H1 (cell line): Measurements from ENCODE around the gene RNPS1. TPM values are rescaled to one million over a fixed set of nuclear protein-coding genes. Genes with fewer than 3 reads are reported as not detected.

Experiments
- CTCF ChIA-PET: fragments of 300-600 bp; sonication (Branson Sonifier 250); formaldehyde crosslinking; loops from one replicate; lab custom pipeline; 2021; ENCODE audit not compliant: partially characterized antibody; lab: Charles Lee
- POLR2A ChIA-PET: fragments of 300-600 bp; sonication (Branson Sonifier 250); formaldehyde crosslinking; loops from one replicate; lab custom pipeline; 2021; ENCODE audit warnings: inconsistent platforms; ENCODE audit not compliant: partially characterized antibody; lab: Charles Lee
- DNase-seq, 2 experiments: peaks; one replicate each; pipeline versions ENCODE4 v3.0.0 to v3.0.0-alpha.2; 2010 to 2022; ENCODE audit warnings: low spot score in 2 of 2, low read depth in 1 of 2, mixed read lengths in 1 of 2
- FAIRE-seq: peaks from 2 replicates; lab custom pipeline; 2011; peaks lifted over from hg19 to GRCh38; lab: Jason Lieb, UNC
- H2AFZ ChIP-seq: 2 replicates; pipeline ENCODE4 v1.8.1; 2012; ENCODE audit warnings: low read length, inconsistent platforms
- H2AK5ac ChIP-seq: 2 replicates; pipeline ENCODE4 v1.6.1; 2013; ENCODE audit warnings: low read depth, low read length
- H2BK120ac ChIP-seq: replicated peaks from 2 replicates; pipeline ENCODE3; 2013; ENCODE audit warnings: low read depth, low read length, inconsistent platforms
- H2BK12ac ChIP-seq: 2 replicates; pipeline ENCODE4 v1.6.1; 2013; ENCODE audit warnings: low read depth, low read length
- H2BK15ac ChIP-seq: 2 replicates; pipeline ENCODE4 v1.6.1; 2013; ENCODE audit warnings: low read length
- H2BK20ac ChIP-seq: 2 replicates; pipeline ENCODE4 v1.6.1; 2013; ENCODE audit warnings: low read length
- H2BK5ac ChIP-seq: 2 replicates; pipeline ENCODE4 v1.6.1; 2013; ENCODE audit warnings: low read depth, low read length
- H3K14ac ChIP-seq: 2 replicates; pipeline ENCODE4 v1.6.1; 2013; ENCODE audit warnings: inconsistent platforms; ENCODE audit not compliant: insufficient read length
- H3K18ac ChIP-seq: 2 replicates; pipeline ENCODE4 v1.6.1; 2013; ENCODE audit warnings: low read length; ENCODE audit errors: extremely low read depth
- H3K23ac ChIP-seq: 2 replicates; pipeline ENCODE4 v1.6.1; 2013; ENCODE audit warnings: inconsistent platforms; ENCODE audit not compliant: insufficient read length
- H3K23me2 ChIP-seq: 2 replicates; pipeline ENCODE4 v1.6.1; 2013; ENCODE audit warnings: low read depth, low read length
- H3K27ac ChIP-seq: 2 replicates; pipeline ENCODE4 v1.6.1; 2011; ENCODE audit warnings: low read depth, low read length, inconsistent platforms
- H3K27me3 ChIP-seq, 4 experiments: replicated peaks in 1 of 4; 1 replicate in 1 of 4; 2 replicates in 3 of 4; pipeline versions ENCODE4 v1.6.1 to v1.8.1; 2011 to 2013; ENCODE audit warnings: low read length in 3 of 4, mild to moderate bottlenecking in 3 of 4, inconsistent platforms in 2 of 4, mixed read lengths in 2 of 4, moderate library complexity in 1 of 4; ENCODE audit not compliant: control insufficient read depth in 3 of 4, insufficient read depth in 3 of 4; ENCODE audit errors: extremely low read depth in 1 of 4
- H3K36me3 ChIP-seq, 4 experiments: 2 replicates each; pipeline versions ENCODE4 v1.6.1 to v1.8.1; 2011 to 2013; ENCODE audit warnings: mild to moderate bottlenecking in 4 of 4, low read length in 3 of 4, moderate library complexity in 2 of 4, control low read depth in 1 of 4, inconsistent platforms in 1 of 4; ENCODE audit not compliant: insufficient read depth in 4 of 4, control insufficient read depth in 2 of 4
- H3K4ac ChIP-seq: replicated peaks from 2 replicates; pipeline ENCODE3; 2013; ENCODE audit warnings: low read length, low read depth, mixed read lengths, inconsistent platforms; ENCODE audit not compliant: insufficient read length
- H3K4me1 ChIP-seq, 4 experiments: replicated peaks in 1 of 4; 1 replicate in 1 of 4; 2 replicates in 3 of 4; pipeline versions ENCODE4 v1.6.1 to v1.8.1; 2011 to 2013; ENCODE audit warnings: low read length in 3 of 4, inconsistent platforms in 2 of 4, mixed read lengths in 1 of 4; ENCODE audit not compliant: insufficient read depth in 4 of 4, control insufficient read depth in 3 of 4
- H3K4me2 ChIP-seq, 2 experiments: 2 replicates each; pipeline versions ENCODE4 v1.6.1 to v1.8.1; 2011 to 2013; ENCODE audit warnings: low read depth in 2 of 2, low read length in 2 of 2, control low read depth in 1 of 2, inconsistent platforms in 1 of 2, mild to moderate bottlenecking in 1 of 2; ENCODE audit not compliant: insufficient read depth in 1 of 2
- H3K4me3 ChIP-seq, 4 experiments: fragments of 200-600, 300-600 bp in 1 of 4; sonication (generic), shearing (Covaris generic), sonication (Bioruptor Twin) in 1 of 4; 2 replicates each; pipeline versions ENCODE4 v1.5.1 to v1.8.1; 2011 to 2016; ENCODE audit warnings: low read length in 4 of 4, low read depth in 3 of 4, control low read depth in 2 of 4, inconsistent platforms in 2 of 4, mild to moderate bottlenecking in 2 of 4, mixed read lengths in 1 of 4, moderate library complexity in 1 of 4; ENCODE audit not compliant: insufficient read depth in 2 of 4; ENCODE audit errors: extremely low read depth in 1 of 4
- H3K56ac ChIP-seq: replicated peaks from 2 replicates; pipeline ENCODE3; 2013; ENCODE audit warnings: low read depth, mild to moderate bottlenecking, mixed read lengths, low read length, inconsistent platforms; ENCODE audit not compliant: insufficient read length
- H3K79me1 ChIP-seq: 2 replicates; pipeline ENCODE4 v1.6.1; 2013; ENCODE audit warnings: low read depth, low read length, control low read depth
- H3K79me2 ChIP-seq, 2 experiments: 2 replicates each; pipeline versions ENCODE4 v1.6.1 to v1.8.1; 2012 to 2013; ENCODE audit warnings: low read length in 2 of 2, mild to moderate bottlenecking in 2 of 2, inconsistent platforms in 1 of 2; ENCODE audit not compliant: insufficient read depth in 2 of 2, control insufficient read depth in 1 of 2
- H3K9ac ChIP-seq, 4 experiments: replicated peaks in 1 of 4; 1 replicate in 1 of 4; 2 replicates in 3 of 4; pipeline versions ENCODE4 v1.6.1 to v1.8.1; 2011 to 2013; ENCODE audit warnings: low read depth in 3 of 4, low read length in 3 of 4, control low read depth in 2 of 4, mild to moderate bottlenecking in 2 of 4, moderate library complexity in 2 of 4, inconsistent platforms in 1 of 4; ENCODE audit errors: extremely low read depth in 1 of 4
- H3K9me3 ChIP-seq, 2 experiments: 2 replicates each; pipeline versions ENCODE4 v1.6.1 to v1.8.1; 2012 to 2013; ENCODE audit warnings: mild to moderate bottlenecking in 2 of 2, moderate library complexity in 2 of 2, control low read depth in 1 of 2, inconsistent platforms in 1 of 2, low read depth in 1 of 2, low read length in 1 of 2, mixed read lengths in 1 of 2; ENCODE audit not compliant: insufficient read depth in 2 of 2
- H4K20me1 ChIP-seq, 2 experiments: replicated peaks in 1 of 2; 2 replicates each; pipeline versions ENCODE3 to v1.8.1; 2011 to 2013; ENCODE audit warnings: inconsistent platforms in 2 of 2, low read length in 2 of 2, mild to moderate bottlenecking in 1 of 2; ENCODE audit not compliant: insufficient read depth in 2 of 2, control insufficient read depth in 1 of 2
- H4K5ac ChIP-seq: 2 replicates; pipeline ENCODE4 v1.6.1; 2013; ENCODE audit warnings: low read length, low read depth, mixed read lengths, inconsistent platforms; ENCODE audit not compliant: insufficient read length
- H4K8ac ChIP-seq: 2 replicates; pipeline ENCODE4 v1.8.0; 2013; ENCODE audit warnings: mild to moderate bottlenecking, moderate library complexity, low read length, inconsistent platforms; ENCODE audit not compliant: insufficient read depth; ENCODE audit errors: extremely low read depth
- H4K91ac ChIP-seq: replicated peaks from 2 replicates; pipeline ENCODE3; 2013; ENCODE audit warnings: low read length, mixed read lengths, inconsistent platforms; ENCODE audit not compliant: insufficient read length
- GTF2F1 ChIP-seq: IDR thresholded peaks from 2 replicates; pipeline ENCODE4 v1.6.1; 2012; ENCODE audit warnings: low read depth, low read length, improper control_type of control experiment, borderline replicate concordance
- POLR2AphosphoS5 ChIP-seq: IDR thresholded peaks from 2 replicates; pipeline ENCODE4 v1.6.1; 2011; ENCODE audit warnings: low read depth, low read length
- RAD21 ChIP-seq, 2 experiments: IDR thresholded peaks in 1 of 2; conservative IDR thresholded peaks in 1 of 2; 2 replicates each; pipeline ENCODE4 v1.6.1; 2011; ENCODE audit warnings: low read depth in 2 of 2, low read length in 2 of 2, improper control_type of control experiment in 1 of 2, inconsistent platforms in 1 of 2, mild to moderate bottlenecking in 1 of 2, moderate library complexity in 1 of 2
- TAF1 ChIP-seq: IDR thresholded peaks from 2 replicates; pipeline ENCODE4 v1.6.1; 2011; ENCODE audit warnings: mild to moderate bottlenecking, low read depth, low read length
- TBP ChIP-seq: IDR thresholded peaks from 2 replicates; pipeline ENCODE4 v1.6.1; 2011; ENCODE audit warnings: low read depth, low read length, improper control_type of control experiment
- TEAD4 ChIP-seq: IDR thresholded peaks from 2 replicates; pipeline ENCODE4 v1.6.1; 2012; ENCODE audit warnings: low read depth, low read length, inconsistent platforms, mixed read lengths
- ZNF274 ChIP-seq: IDR thresholded peaks from 2 replicates; pipeline ENCODE4 v1.7.0; 2012; ENCODE audit warnings: low read length, borderline replicate concordance; ENCODE audit errors: extremely low read depth
- WGBS, 2 experiments: shearing (Covaris generic) in 1 of 2; methylation state at CpG; one replicate each; pipeline versions ENCODE4 v1.1.6 to v1.1.7; 2013 to 2015; ENCODE audit warnings: low lambda C conversion rate in 2 of 2, mixed read lengths in 2 of 2, inconsistent platforms in 1 of 2, low coverage in 1 of 2, missing lambda C conversion rate in 1 of 2; ENCODE audit not compliant: insufficient replicate concordance in 2 of 2, insufficient coverage in 1 of 2, insufficient read length in 1 of 2; ENCODE audit errors: extremely low coverage in 1 of 2, missing lambda C conversion rate in 1 of 2; 5-methylcytosine and 5-hydroxymethylcytosine counted together
- polyA plus RNA-seq, 7 experiments: library from polyadenylated mRNA; depleted of rRNA in 3 of 7; stranded (reverse) in 5 of 7; unstranded in 2 of 7; fragments of >200 nt in 5 of 7; fragments of 200-250 nt in 2 of 7; gene quantifications; 1 replicate in 5 of 7; 2 replicates in 1 of 7; 4 replicates in 1 of 7; pipeline versions ENCODE4 v1.2.1 to v1.2.3, GENCODE V29; 2011 to 2013; ENCODE audit warnings: missing spikeins in 2 of 7, mixed read lengths in 2 of 7
- total RNA-seq: library from RNA; stranded (reverse); fragmentation: NEBNext Ultra II Directional; extraction: Animal tissue kit (Norgen Biotek cat#: 25700); gene quantifications from 2 replicates; pipeline ENCODE4 v1.2.1, GENCODE V29; 2021
- TF ChIP-seq, protein P1 (sequence below): IDR thresholded peaks from 2 replicates; pipeline ENCODE4 v1.6.1; 2011; ENCODE audit warnings: low read depth, mild to moderate bottlenecking, low read length; ENCODE audit not compliant: insufficient read depth
- TF ChIP-seq, protein P2 (sequence below): IDR thresholded peaks from 2 replicates; pipeline ENCODE4 v1.6.1; 2012; ENCODE audit warnings: inconsistent platforms

RNPS1 gene
- total and polyA plus RNA-seq, 2 of the 8 experiments (the other 6 are each of a cell fraction or from before 2014, with no cell fraction given) = 330 to 350 TPM

DNA sequence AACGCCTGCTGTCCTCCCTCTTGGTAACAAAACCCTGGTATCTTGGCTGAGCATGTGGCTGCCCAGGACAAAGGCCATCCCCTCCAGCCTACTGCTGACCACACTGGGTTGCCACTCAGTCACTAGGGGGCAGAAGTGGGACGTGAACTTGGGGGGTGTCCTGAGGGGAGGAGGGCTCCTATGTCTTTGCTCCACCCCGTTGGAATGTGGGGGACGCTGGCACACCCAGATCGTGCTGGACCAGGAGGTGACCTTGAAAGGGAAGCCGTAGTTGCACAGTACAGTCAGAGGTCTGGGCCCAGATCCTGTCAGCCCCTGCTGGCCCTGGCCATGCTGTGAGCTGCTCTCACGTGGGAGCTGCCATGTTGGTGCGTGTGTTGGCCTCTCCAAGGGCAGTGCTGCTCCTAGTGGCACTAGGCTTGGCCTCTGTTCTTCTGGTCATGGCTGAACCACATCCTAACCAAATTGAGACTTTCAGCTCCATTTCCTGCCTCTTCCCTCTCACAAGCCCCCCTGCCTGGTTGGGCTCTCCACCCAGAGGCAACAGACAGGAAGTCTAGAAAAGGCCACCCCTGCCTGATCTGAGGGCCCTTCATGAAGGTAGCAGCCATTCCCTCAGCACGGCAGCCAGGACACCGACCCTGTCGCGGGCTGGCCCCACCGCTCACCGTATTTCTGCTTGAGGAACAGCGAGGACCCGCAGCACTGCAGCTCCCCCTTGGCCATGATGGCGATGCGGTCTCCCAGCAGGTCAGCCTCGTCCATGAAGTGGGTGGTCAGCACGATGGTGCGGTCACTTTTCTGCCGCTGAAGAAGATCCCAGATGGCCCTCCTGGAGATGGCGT lies 29.0 kb upstream of the RNPS1 start:
- Histone ChIP-seq H2AFZ (peak overlapping the region; percentile 48; the same call in 1 of the 2 replicates), H3K14ac (no peak overlapping the region), H3K4me3 (no peak overlapping the region), H3K79me2 (no peaks in the 10 kb centered on the region), H3K4me1 (peaks cover 0 to 4% (median 1%) of the 10 kb centered on the region in 4 experiments; a peak in 3 of 7 replicates), H3K9me3 (no peaks in the 10 kb centered on the region), H3K79me1 (no peaks in the 10 kb centered on the region), H3K4ac (peak overlapping the region; percentile 55), H4K91ac (peak overlapping the region; percentile 63), H3K56ac (no peak overlapping the region), H3K18ac (peak overlapping the region; percentile 87), H2BK20ac (peak overlapping the region; percentile 80; the same call in 1 of the 2 replicates), H2AK5ac (peak overlapping the region; percentile 20; the same call in 1 of the 2 replicates), H2BK12ac (peak overlapping the region; percentile 92; the same call in 1 of the 2 replicates), H3K9ac (no peak overlapping the region), H3K23me2 (no peaks in the 10 kb centered on the region), H4K8ac (peak overlapping the region; percentile 85; the same call in 1 of the 2 replicates), H3K4me2 (no peak overlapping the region), H3K27me3 (no peaks in the 10 kb centered on the region), H4K20me1 (no peaks in the 10 kb centered on the region), H3K36me3 (no peaks in the 10 kb centered on the region; a peak in 1 of 8 replicates), H2BK15ac (0 out of 2 replicates have a peak overlapping the region, but pooled peaks have one; percentile 61), H2BK120ac (no peak overlapping the region), H3K27ac (no peak overlapping the region), H3K23ac (no peak overlapping the region), H2BK5ac (peak overlapping the region; percentile 81; the same call in 1 of the 2 replicates), H4K5ac (no peak overlapping the region)
- CTCF ChIA-PET = interaction anchor here (0.7 to 3.4 kb wide), 22 partner anchors 8 to 208 kb away, joined by 3 to 16 read pairs (median 3); no protein-coding TSS in a partner anchor
- no peak for FAIRE-seq
- POLR2A ChIA-PET = interaction anchor here (0.9 to 1.8 kb wide), 4 partner anchors 10 to 224 kb away, joined by 3 to 7 read pairs (median 5); no protein-coding TSS in a partner anchor
- DNase-seq = peak; percentile 38 to 71
- 90% methylated on average over 23 of the region's 23 CpGs; no CpG with 5 or more reads in 1 of the 2 experiments for WGBS, 2 experiments
- no peak for TF ChIP-seq POLR2AphosphoS5
- peak; percentile 76 for TF ChIP-seq TEAD4
- TF ChIP-seq ZNF274 = no peak
- TF ChIP-seq TAF1 = no peak
- TF ChIP-seq, protein P1, sequence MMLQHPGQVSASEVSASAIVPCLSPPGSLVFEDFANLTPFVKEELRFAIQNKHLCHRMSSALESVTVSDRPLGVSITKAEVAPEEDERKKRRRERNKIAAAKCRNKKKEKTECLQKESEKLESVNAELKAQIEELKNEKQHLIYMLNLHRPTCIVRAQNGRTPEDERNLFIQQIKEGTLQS = no peak
- TF ChIP-seq TBP = no peak
- peak; percentile 64 to 74 for TF ChIP-seq RAD21 (IDR thresholded peaks at IDR 0.05 in 1 of 2, conservative IDR thresholded peaks at IDR 0.05 in 1 of 2; ENCODE audit: low read depth in 2 of 2, low read length in 2 of 2)
- no peak for TF ChIP-seq GTF2F1
- TF ChIP-seq, protein P2, sequence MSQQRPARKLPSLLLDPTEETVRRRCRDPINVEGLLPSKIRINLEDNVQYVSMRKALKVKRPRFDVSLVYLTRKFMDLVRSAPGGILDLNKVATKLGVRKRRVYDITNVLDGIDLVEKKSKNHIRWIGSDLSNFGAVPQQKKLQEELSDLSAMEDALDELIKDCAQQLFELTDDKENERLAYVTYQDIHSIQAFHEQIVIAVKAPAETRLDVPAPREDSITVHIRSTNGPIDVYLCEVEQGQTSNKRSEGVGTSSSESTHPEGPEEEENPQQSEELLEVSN = peak; percentile 38; the same call in 1 of the 2 replicates
